GM12878 (cell line): ENCODE measurements around the gene USO1. TPM values are rescaled to one million over a fixed set of nuclear protein-coding genes. Genes with fewer than 3 reads are reported as not detected.

Source experiments
- ATAC-seq: fragments of 200-7000 bp; cut with Tn5 transposase; 3 replicates; pipeline ENCODE4 v1.9.1; 2020; ENCODE audit warnings: mild to moderate bottlenecking, moderate library complexity
- BruUV-seq: library from RNA; stranded (reverse); fragments of 400-500 nt; replicated peaks from 2 replicates; lab custom pipeline; 2021; lab: Mats Ljungman, UMichigan
- CTCF ChIA-PET: fragments of 300-600 bp; sonication (Branson Sonifier 250); formaldehyde crosslinking; extraction: SDS; loops from one replicate; lab custom pipeline; 2021; ENCODE audit warnings: inconsistent platforms; lab: Yijun Ruan, JAX
- POLR2A ChIA-PET: fragments of 350-600 bp; formaldehyde crosslinking; extraction: SDS; loops from one replicate; lab custom pipeline; 2021; ENCODE audit warnings: inconsistent platforms; lab: Charles Lee
- RAD21 ChIA-PET: fragments of 300-600 bp; sonication (Branson Sonifier 250); formaldehyde crosslinking; loops from one replicate; lab custom pipeline; 2023; ENCODE audit warnings: antibody characterized with exemption; ENCODE audit not compliant: unreplicated experiment; lab: Charles Lee
- SMC1A ChIA-PET: fragments of 300-600 bp; sonication (Branson Sonifier 250); formaldehyde crosslinking; loops from one replicate; lab custom pipeline; 2023; ENCODE audit not compliant: unreplicated experiment, uncharacterized antibody; lab: Charles Lee
- DNase-seq: peaks from one replicate; pipeline ENCODE4 v3.0.0-alpha.2; 2011; ENCODE audit warnings: low read depth, low spot score
- FAIRE-seq: peaks from 3 replicates; lab custom pipeline; 2011; peaks lifted over from hg19 to GRCh38; lab: Jason Lieb, UNC
- H2AFZ ChIP-seq: 2 replicates; pipeline ENCODE4 v1.6.0; 2011; ENCODE audit warnings: low read depth, low read length, control low read depth; ENCODE audit not compliant: control insufficient read depth
- H3K27ac ChIP-seq: 2 replicates; pipeline ENCODE4 v1.5.1; 2011; ENCODE audit warnings: control low read depth; ENCODE audit not compliant: control insufficient read depth, insufficient read depth
- H3K27me3 ChIP-seq, 2 experiments: replicated peaks in 1 of 2; 2 replicates each; pipeline versions ENCODE4 v1.6.0 to v1.6.1; 2011; ENCODE audit warnings: low read length in 1 of 2; ENCODE audit not compliant: control insufficient read depth in 2 of 2, insufficient read depth in 2 of 2
- H3K36me3 ChIP-seq, 2 experiments: 2 replicates each; pipeline ENCODE4 v1.5.1; 2011; ENCODE audit warnings: low read length in 1 of 2; ENCODE audit not compliant: control insufficient read depth in 2 of 2, insufficient read depth in 2 of 2
- H3K4me1 ChIP-seq: 2 replicates; pipeline ENCODE4 v1.6.1; 2011; ENCODE audit warnings: mild to moderate bottlenecking, low read length, moderate library complexity, mixed read lengths; ENCODE audit not compliant: control insufficient read depth, insufficient read depth
- H3K4me2 ChIP-seq: 2 replicates; pipeline ENCODE4 v1.6.0; 2011; ENCODE audit warnings: control low read depth; ENCODE audit not compliant: control insufficient read depth, insufficient read depth
- H3K4me3 ChIP-seq: fragments of 200-600 bp; sonication (generic); 2 replicates; pipeline ENCODE4 v1.5.1; 2016
- H3K79me2 ChIP-seq: 2 replicates; pipeline ENCODE4 v1.6.0; 2011; ENCODE audit warnings: low read length; ENCODE audit not compliant: control insufficient read depth, insufficient read depth
- H3K9ac ChIP-seq: 2 replicates; pipeline ENCODE4 v1.8.0; 2011; ENCODE audit warnings: low read length, control low read depth, mixed read lengths; ENCODE audit not compliant: control insufficient read depth, insufficient read depth
- H3K9me3 ChIP-seq: replicated peaks from 3 replicates; pipeline ENCODE4 v1.5.1; 2011; ENCODE audit warnings: mild to moderate bottlenecking, low read length; ENCODE audit not compliant: control insufficient read depth, insufficient read depth
- H4K20me1 ChIP-seq: 2 replicates; pipeline ENCODE4 v1.6.0; 2011; ENCODE audit not compliant: control insufficient read depth, insufficient read depth
- CBX3 ChIP-seq: fragments of 200-600 bp; sonication (generic); IDR thresholded peaks from 2 replicates; pipeline ENCODE4 v1.6.1; 2016; ENCODE audit warnings: low read depth, borderline replicate concordance
- EED ChIP-seq: sonication (generic); IDR thresholded peaks from 2 replicates; pipeline ENCODE4 v1.6.1; 2016; ENCODE audit warnings: antibody characterized with exemption, low read depth
- GATAD2B ChIP-seq: fragments of 450-650 bp; conservative IDR thresholded peaks from 2 replicates; pipeline ENCODE4 v1.6.1; 2017; ENCODE audit warnings: low read depth, mild to moderate bottlenecking, moderate library complexity
- NR2C1 ChIP-seq: fragments of 450-650 bp; IDR thresholded peaks from 2 replicates; pipeline ENCODE4 v1.6.1; 2017; ENCODE audit warnings: antibody characterized with exemption, mild to moderate bottlenecking, moderate library complexity
- PML ChIP-seq: IDR thresholded peaks from 2 replicates; pipeline ENCODE4 v1.6.1; 2012; ENCODE audit warnings: low read length, inconsistent platforms
- POLR2AphosphoS5 ChIP-seq: IDR thresholded peaks from 2 replicates; pipeline ENCODE4 v1.6.1; 2011; ENCODE audit warnings: mild to moderate bottlenecking, low read length, inconsistent platforms
- RCOR1 ChIP-seq: conservative IDR thresholded peaks from 2 replicates; pipeline ENCODE4 v1.6.1; 2012; ENCODE audit warnings: low read depth, low read length, improper control_type of control experiment
- RFX5 ChIP-seq: IDR thresholded peaks from 2 replicates; pipeline ENCODE4 v1.6.1; 2011; ENCODE audit warnings: low read depth, low read length, improper control_type of control experiment
- TCF12 ChIP-seq: IDR thresholded peaks from 2 replicates; pipeline ENCODE4 v1.6.1; 2011; ENCODE audit warnings: low read depth, mild to moderate bottlenecking, low read length
- ZNF24 ChIP-seq: fragments of 450-650 bp; IDR thresholded peaks from 2 replicates; pipeline ENCODE4 v1.6.1; 2017; ENCODE audit warnings: antibody characterized with exemption, mild to moderate bottlenecking
- WGBS: methylation state at CpG from one replicate; pipeline ENCODE4 v1.1.6; 2016; ENCODE audit warnings: low lambda C conversion rate; ENCODE audit not compliant: insufficient replicate concordance, insufficient coverage; ENCODE audit errors: missing lambda C conversion rate; 5-methylcytosine and 5-hydroxymethylcytosine counted together
- in situ Hi-C: fragments of 300-500 bp; cut with MboI; formaldehyde crosslinking; loops from 9 replicates; pipeline ENCODE4 v1.14.3; 2018; ENCODE audit warnings: mixed read lengths
- intact Hi-C: fragments of 100-400 bp; cut with micrococcal nuclease; formaldehyde crosslinking; loops from one replicate; pipeline ENCODE4 v1.14.2; 2022; ENCODE audit not compliant: unreplicated experiment
- polyA plus RNA-seq, 11 experiments: library from polyadenylated mRNA; depleted of rRNA in 4 of 11; unstranded in 6 of 11; stranded (reverse) in 5 of 11; fragments of >200 nt; fragmentation: Nextera tagmentation in 4 of 11; fragmentation: Illumina TruSeq in 1 of 11; extraction: Ambion mirVana in 4 of 11; extraction: Trizol in 1 of 11; gene quantifications; 1 replicate in 1 of 11; 2 replicates in 10 of 11; pipeline versions ENCODE4 v1.2.1 to v1.2.3, GENCODE V29; 2011 to 2016; ENCODE audit warnings: inconsistent platforms in 2 of 11, missing spikeins in 2 of 11, low read depth in 1 of 11
- total RNA-seq, 4 experiments: library from RNA; depleted of rRNA in 3 of 4; stranded (reverse); fragments of >200 nt in 3 of 4; fragmentation: Illumina TruSeq in 1 of 4; extraction: Trizol in 1 of 4; gene quantifications; 2 replicates each; pipeline versions ENCODE4 v1.2.1 to v1.2.3, GENCODE V29; 2013 to 2021
- TF ChIP-seq, protein P1 (sequence below): IDR thresholded peaks from 2 replicates; pipeline ENCODE4 v1.6.1; 2012; ENCODE audit warnings: low read depth, low read length, improper control_type of control experiment
- TF ChIP-seq, protein P2 (sequence below): fragments of 450-650 bp; IDR thresholded peaks from 2 replicates; pipeline ENCODE4 v1.6.1; 2016; ENCODE audit warnings: mild to moderate bottlenecking
- TF ChIP-seq, protein P3 (sequence below): fragments of 150-350 bp; IDR thresholded peaks from 2 replicates; pipeline ENCODE4 v1.6.1; 2014; ENCODE audit warnings: mild to moderate bottlenecking, low read depth, low read length
- TF ChIP-seq, protein P4 (sequence below): IDR thresholded peaks from 2 replicates; pipeline ENCODE4 v1.6.1; 2012; ENCODE audit warnings: low read depth, low read length, improper control_type of control experiment
- TF ChIP-seq, protein P5 (sequence below): fragments of 450-650 bp; IDR thresholded peaks from 2 replicates; pipeline ENCODE4 v1.6.1; 2017; ENCODE audit warnings: mild to moderate bottlenecking, moderate library complexity
- TF ChIP-seq, protein P6 (sequence below): IDR thresholded peaks from 2 replicates; pipeline ENCODE4 v1.6.1; 2012; ENCODE audit warnings: low read depth, low read length, improper control_type of control experiment

Gene USO1
- total and polyA plus RNA-seq, 10 of the 15 experiments (the other 5 are each of a cell fraction or from before 2014, with no cell fraction given), result 19.4 to 79.7 (median 59.6) TPM

DNA sequence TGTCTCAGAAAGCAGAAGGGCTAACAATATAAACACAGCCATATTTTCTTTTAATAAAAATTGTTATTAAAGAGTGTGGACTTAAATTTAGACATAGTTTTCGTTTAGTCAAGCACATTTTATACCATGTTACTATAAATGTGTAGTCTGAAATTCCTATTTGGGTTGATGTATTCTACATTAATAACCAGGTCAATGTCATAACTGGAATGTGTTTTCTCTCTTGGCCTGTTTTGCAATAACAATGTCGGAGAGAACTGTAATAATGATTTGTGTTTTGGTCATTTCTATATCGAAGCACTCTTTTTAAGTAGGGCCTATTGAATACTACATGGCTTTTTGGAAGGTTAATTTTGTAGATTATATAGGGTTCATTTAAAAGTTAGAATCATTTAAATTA, 5.5 kb downstream of the USO1 start:
- H3K36me3 ChIP-seq, result no peaks in the 10 kb centered on the region; a peak in 1 of 4 replicates
- H3K4me1 ChIP-seq, result peaks cover 4% of the 10 kb centered on the region
- ChIA-PET CTCF (interaction anchor here (1.1 kb wide), 1 partner anchor 11 kb away, joined by 3 read pairs; no protein-coding TSS in a partner anchor), SMC1A (interaction anchor here (1.0 kb wide), 1 partner anchor 22 kb away, joined by 3 read pairs; no protein-coding TSS in a partner anchor), RAD21 (no interaction called here), POLR2A (interaction anchor here (1.6 kb wide), 1 partner anchor 11 kb away, joined by 5 read pairs; no protein-coding TSS in a partner anchor)
- BruUV-seq, result no TSS peak
- H3K27me3 ChIP-seq, result no peaks in the 10 kb centered on the region
- peaks cover 6% of the 10 kb centered on the region; the same call in 2 of the 3 replicates for H3K9me3 ChIP-seq
- in situ Hi-C loops, result no loop called here
- H3K79me2 ChIP-seq, result peaks cover 75% of the 10 kb centered on the region
- H2AFZ ChIP-seq, result no peak overlapping the region
- H3K27ac ChIP-seq, result no peak overlapping the region
- H3K4me3 ChIP-seq, result no peak overlapping the region
- no peak overlapping the region for H3K9ac ChIP-seq
- no peak for DNase-seq
- no peaks in the 10 kb centered on the region for H4K20me1 ChIP-seq
- FAIRE-seq, result no peak
- no peak for ATAC-seq
- WGBS, result 86% methylated on average over 3 of the region's 3 CpGs
- H3K4me2 ChIP-seq, result no peak overlapping the region
- intact Hi-C loops, result loop anchor here (5.0 kb wide), 1 partner anchor 218 kb away; the partner anchor contains the start of genes RCHY1 and THAP6
- TF ChIP-seq, protein P1, sequence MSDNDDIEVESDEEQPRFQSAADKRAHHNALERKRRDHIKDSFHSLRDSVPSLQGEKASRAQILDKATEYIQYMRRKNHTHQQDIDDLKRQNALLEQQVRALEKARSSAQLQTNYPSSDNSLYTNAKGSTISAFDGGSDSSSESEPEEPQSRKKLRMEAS, result no peak
- TF ChIP-seq, protein P2, sequence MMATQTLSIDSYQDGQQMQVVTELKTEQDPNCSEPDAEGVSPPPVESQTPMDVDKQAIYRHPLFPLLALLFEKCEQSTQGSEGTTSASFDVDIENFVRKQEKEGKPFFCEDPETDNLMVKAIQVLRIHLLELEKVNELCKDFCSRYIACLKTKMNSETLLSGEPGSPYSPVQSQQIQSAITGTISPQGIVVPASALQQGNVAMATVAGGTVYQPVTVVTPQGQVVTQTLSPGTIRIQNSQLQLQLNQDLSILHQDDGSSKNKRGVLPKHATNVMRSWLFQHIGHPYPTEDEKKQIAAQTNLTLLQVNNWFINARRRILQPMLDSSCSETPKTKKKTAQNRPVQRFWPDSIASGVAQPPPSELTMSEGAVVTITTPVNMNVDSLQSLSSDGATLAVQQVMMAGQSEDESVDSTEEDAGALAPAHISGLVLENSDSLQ, result no peak
- TF ChIP-seq, protein P3, sequence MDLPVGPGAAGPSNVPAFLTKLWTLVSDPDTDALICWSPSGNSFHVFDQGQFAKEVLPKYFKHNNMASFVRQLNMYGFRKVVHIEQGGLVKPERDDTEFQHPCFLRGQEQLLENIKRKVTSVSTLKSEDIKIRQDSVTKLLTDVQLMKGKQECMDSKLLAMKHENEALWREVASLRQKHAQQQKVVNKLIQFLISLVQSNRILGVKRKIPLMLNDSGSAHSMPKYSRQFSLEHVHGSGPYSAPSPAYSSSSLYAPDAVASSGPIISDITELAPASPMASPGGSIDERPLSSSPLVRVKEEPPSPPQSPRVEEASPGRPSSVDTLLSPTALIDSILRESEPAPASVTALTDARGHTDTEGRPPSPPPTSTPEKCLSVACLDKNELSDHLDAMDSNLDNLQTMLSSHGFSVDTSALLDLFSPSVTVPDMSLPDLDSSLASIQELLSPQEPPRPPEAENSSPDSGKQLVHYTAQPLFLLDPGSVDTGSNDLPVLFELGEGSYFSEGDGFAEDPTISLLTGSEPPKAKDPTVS, result no peak
- TF ChIP-seq NR2C1 (no peak), RFX5 (no peak), GATAD2B (no peak), EED (no peak), POLR2AphosphoS5 (no peak), TCF12 (no peak), CBX3 (no peak), RCOR1 (no peak), PML (no peak), ZNF24 (no peak)
- TF ChIP-seq, protein P4, sequence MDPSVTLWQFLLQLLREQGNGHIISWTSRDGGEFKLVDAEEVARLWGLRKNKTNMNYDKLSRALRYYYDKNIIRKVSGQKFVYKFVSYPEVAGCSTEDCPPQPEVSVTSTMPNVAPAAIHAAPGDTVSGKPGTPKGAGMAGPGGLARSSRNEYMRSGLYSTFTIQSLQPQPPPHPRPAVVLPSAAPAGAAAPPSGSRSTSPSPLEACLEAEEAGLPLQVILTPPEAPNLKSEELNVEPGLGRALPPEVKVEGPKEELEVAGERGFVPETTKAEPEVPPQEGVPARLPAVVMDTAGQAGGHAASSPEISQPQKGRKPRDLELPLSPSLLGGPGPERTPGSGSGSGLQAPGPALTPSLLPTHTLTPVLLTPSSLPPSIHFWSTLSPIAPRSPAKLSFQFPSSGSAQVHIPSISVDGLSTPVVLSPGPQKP, result no peak
- TF ChIP-seq, protein P5, sequence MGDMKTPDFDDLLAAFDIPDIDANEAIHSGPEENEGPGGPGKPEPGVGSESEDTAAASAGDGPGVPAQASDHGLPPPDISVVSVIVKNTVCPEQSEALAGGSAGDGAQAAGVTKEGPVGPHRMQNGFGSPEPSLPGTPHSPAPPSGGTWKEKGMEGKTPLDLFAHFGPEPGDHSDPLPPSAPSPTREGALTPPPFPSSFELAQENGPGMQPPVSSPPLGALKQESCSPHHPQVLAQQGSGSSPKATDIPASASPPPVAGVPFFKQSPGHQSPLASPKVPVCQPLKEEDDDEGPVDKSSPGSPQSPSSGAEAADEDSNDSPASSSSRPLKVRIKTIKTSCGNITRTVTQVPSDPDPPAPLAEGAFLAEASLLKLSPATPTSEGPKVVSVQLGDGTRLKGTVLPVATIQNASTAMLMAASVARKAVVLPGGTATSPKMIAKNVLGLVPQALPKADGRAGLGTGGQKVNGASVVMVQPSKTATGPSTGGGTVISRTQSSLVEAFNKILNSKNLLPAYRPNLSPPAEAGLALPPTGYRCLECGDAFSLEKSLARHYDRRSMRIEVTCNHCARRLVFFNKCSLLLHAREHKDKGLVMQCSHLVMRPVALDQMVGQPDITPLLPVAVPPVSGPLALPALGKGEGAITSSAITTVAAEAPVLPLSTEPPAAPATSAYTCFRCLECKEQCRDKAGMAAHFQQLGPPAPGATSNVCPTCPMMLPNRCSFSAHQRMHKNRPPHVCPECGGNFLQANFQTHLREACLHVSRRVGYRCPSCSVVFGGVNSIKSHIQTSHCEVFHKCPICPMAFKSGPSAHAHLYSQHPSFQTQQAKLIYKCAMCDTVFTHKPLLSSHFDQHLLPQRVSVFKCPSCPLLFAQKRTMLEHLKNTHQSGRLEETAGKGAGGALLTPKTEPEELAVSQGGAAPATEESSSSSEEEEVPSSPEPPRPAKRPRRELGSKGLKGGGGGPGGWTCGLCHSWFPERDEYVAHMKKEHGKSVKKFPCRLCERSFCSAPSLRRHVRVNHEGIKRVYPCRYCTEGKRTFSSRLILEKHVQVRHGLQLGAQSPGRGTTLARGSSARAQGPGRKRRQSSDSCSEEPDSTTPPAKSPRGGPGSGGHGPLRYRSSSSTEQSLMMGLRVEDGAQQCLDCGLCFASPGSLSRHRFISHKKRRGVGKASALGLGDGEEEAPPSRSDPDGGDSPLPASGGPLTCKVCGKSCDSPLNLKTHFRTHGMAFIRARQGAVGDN, result no peak
- TF ChIP-seq, protein P6, sequence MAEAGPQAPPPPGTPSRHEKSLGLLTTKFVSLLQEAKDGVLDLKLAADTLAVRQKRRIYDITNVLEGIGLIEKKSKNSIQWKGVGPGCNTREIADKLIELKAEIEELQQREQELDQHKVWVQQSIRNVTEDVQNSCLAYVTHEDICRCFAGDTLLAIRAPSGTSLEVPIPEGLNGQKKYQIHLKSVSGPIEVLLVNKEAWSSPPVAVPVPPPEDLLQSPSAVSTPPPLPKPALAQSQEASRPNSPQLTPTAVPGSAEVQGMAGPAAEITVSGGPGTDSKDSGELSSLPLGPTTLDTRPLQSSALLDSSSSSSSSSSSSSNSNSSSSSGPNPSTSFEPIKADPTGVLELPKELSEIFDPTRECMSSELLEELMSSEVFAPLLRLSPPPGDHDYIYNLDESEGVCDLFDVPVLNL, result no peak
